GM19372 (cell line): ENCODE results near the gene SEC11C.

Source experiments
- ATAC-seq: cut with Tn5 transposase; IDR thresholded peaks from one replicate; pipeline ENCODE4 v1.9.1; 2021; ENCODE audit warnings: mild to moderate bottlenecking, low read depth, moderate library complexity; ENCODE audit not compliant: unreplicated experiment

Gene SEC11C

GRCh38 chr18:59207506-59207905, 67.8 kb downstream of the SEC11C start:
- no peak for ATAC-seq
